ENCODE results near the gene ITGB1.
A peak's percentile ranks its signal among the peaks of the same experiment; 100 is the strongest.

Gene ITGB1

DNA sequence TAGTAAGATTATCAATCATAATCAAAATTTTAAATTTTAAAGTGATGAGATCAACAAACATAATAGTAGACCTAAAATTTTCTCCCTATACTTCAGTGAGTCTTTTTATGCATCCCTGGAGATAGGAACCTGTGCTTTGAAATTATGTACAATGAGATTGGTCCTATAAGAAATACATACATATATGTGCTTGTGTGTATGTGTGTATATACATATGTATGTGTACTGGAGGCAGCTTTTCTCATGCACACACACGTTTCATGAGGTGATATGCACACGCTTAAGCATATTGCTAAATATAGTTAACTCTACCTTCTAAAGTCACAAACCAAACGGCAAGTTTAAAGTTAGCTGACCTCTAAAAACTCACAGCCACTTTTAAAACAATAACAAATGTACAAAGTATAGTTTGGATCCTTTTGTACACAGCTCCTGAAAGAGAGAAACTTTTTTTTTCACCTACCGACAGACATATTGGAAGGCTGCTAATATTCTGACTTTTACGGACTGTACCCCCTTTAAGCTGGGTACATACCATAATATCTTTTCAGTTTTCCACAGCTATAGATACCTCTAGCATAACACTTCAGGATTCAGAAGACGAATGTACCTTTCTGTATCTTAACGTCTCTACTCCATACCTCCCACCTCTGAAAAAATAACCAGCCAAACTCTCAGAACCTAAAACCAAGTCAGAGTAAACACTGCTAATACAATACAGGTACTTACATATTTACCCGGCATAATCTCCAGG lies 3.3 kb downstream of the ITGB1 start:
- no peak for DNase-seq

DNA sequence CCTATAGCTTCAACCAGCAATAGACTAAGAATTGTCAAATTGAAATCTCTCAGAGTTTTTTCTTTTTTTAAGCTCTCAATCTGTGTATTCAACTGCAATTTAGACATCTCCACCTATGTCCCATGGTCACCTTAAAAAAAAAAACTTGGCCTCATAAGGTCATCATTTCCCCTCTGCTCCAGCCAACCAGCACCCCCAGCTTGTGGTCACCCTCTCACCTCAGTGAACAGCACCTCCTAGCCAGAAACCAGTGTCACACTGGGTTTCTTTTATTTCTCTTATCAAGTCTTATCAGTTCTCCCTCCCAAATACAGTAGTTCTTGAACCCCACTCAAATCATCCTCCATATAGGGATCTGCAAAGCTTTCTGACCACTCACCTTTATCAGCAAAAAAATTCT lies 4.0 kb downstream of the ITGB1 start:
- no peak for DNase-seq

DNA sequence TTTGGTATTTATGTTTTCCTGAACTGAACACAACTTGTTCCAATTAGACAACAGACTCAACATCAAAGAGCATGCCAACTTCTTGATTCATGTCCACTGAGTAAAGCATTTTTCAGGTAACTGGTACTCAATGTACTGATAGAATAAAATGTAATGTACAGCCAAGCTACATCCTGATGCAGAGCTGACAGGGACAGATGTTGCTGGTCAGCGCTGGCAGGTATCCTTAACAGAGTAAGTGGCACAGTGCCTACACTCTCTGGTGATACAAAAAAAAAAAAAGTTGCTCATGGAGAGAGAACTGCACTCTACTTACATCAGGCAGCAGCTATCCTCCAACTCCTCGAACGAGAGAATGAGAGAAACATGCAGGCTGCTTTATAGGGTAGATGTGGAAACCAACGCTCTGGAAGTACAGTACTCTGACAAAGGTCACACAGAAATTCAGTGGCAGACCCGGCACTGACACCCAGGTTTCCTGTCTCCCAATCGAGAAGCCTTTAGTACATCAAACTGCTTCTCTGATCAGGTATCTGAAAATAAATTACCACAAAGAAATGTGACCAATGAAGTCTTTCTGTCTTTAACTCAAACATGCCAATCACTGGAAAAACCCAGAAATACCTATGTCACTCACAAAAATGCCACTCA lies 4.6 kb downstream of the ITGB1 start:
- no peak for DNase-seq

DNA sequence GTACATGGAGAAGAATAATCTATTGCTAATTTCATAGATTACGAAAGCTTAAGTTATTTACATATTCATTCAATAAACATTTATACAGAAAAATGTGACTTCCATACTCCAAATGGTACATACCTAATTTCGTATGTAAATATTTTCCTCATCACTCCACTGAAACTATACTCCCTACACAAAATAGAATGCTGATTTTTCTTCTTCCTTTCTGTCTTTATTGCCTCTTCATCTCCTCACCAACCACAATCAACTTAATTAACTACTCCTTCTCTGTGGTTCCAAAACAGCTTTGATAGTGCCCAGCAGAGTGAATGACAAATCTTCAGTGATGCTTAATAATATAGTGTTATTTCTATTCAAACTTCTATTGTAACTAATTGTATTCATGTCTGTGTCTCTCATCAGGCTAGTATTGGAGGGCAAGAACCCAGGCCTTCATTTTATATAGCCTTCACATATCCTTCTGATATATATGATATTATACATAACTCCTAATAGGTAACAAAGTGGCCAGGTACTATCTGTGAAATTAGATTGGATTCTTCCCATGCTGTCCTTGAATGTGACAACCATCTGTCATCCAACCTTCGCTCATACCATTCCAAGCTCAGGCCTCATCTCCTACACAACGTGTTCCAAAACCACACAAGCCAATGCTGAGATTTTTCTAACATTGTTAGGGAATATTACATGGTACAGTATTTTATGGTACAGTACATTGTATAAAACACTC lies 5.3 kb downstream of the ITGB1 start:
- DNase-seq = no peak

DNA sequence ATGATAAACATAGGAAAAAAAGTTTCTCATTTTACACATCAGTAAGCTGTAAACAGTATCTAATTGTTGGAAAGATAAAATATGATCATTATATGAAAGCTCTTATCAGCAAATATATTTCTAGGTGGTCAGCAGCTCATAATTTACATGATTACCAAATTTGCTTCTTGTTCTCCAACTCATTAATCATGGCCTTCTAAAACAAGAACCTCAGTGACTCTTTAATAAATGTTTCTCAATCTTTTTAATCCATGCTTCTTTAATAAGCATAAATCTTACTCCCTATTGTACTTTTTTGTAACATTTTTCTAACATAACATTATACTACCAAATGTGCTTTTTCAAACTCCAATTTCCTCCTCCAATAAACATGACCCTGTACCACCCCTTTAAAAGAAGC lies 5.9 kb downstream of the ITGB1 start:
- DNase-seq = no peak

DNA sequence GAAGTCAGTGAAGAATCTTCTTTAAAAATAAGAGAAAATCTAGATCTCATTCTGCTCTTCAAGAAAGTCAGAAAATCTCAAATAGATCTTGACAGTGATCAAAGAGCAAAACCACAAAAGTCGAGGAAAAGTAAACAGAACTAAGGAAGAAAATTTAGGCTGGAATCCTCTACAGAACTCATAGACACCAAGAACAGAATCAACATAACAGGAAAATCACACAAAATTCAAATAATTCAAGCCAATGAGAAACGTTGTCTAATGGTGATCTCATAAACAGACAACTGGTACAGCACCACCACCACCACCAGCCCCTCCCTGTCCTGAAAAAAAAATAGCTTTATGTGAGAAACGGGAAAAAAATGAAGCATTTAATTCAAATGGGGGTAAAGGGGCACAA lies 6.9 kb downstream of the ITGB1 start:
- DNase-seq = no peak

DNA sequence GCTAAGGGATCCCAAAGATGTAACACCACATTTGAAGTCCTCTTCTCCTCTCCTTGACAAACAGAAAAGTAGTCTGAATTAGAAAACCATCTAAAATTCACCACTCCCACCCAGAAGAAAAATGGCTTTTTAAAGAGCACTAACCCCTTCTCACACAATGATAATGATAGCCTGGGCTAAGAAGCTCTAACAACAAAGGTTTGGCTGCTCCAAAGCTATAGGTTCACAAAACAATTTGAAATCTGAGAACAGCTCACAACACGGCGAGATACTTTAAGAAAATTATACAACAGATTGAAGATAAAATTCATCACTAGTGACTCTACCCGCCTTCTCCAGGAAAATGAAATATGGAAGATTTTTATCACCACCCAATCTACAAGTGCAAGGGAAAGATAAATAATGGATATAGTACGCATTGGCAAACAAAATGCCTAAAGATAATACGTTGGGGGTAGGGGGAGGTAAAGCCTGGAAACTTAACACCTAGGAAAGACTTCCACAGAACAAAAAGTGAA lies 7.4 kb downstream of the ITGB1 start:
- DNase-seq = peak in 2 of 3 experiments; percentile 44 to 52

DNA sequence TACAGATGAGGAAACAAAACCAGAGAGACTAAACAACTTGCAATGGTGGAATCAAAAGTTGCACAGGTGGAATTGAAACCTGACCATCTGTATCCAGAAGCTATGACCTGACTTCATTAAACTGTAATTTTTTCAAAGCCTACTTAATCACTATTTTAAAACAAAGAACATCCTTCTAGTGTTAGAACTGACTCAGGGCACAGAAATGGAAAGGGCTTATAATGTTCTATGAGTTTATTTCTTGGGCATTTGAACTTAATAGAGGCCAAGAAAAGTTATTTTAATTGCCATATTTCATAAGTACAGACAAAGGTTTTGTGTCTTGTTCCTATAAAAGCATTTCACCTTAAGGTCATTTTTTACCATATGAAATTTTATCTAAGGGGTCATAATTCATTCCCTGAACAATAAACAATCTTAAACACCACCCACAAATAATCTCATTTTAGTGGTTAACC lies 8.8 kb downstream of the ITGB1 start:
- no peak for DNase-seq

DNA sequence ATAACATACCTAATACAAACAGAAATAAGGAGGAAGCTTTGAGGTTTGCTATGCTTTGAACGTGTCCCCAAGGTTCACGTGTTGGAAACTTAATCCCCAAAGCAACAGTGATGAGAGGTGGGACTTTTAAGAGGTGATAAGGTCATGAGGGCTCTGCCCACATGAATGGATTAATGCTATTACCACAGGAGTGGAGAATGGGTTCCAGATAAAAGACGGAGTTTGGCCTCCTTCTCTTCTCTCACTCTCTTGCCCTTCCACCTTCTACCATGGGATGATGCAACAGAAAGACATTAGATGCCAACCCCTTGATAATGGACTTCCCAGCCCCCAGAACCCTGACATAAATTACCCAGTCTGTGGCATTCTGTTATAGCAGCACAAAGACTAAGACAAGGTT lies 9.6 kb downstream of the ITGB1 start:
- DNase-seq = no peak

DNA sequence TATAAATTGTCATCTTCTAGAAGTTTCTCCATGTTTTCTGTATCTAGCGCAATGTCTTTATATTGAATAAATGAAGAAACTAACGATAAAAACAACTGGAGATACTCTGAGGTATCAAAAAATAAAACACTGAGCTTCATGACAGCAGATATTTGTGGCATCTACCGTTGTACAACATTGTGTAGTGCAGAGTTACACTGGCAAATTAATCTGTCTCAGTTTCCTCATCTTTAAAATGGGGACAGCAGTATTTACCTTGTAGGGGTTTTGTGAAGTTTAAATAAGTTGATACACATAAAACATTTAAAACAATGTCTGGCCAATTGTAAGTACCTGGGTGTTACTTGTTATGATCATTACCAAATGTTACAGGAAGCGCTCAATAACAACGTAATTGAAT lies 10.4 kb downstream of the ITGB1 start:
- no peak for DNase-seq

DNA sequence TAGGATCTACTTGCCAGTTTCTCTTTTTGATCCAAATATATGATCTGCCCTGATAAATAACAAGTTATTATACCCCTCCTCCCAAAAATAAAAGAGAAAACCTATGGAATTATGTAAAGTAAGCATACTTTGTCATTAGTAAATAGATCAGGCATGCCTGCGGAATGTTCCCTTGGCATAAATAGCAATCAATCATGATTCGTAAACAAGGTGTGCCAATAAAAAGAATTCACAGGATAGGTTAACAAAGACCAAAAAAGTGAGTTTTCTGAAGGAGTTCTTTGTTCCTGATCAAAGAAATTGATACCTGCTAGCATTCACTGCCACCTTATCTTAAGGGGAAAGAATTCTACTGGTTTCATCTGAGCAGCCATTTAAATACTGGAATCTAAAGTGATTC lies 11.9 kb downstream of the ITGB1 start:
- DNase-seq = no peak

DNA sequence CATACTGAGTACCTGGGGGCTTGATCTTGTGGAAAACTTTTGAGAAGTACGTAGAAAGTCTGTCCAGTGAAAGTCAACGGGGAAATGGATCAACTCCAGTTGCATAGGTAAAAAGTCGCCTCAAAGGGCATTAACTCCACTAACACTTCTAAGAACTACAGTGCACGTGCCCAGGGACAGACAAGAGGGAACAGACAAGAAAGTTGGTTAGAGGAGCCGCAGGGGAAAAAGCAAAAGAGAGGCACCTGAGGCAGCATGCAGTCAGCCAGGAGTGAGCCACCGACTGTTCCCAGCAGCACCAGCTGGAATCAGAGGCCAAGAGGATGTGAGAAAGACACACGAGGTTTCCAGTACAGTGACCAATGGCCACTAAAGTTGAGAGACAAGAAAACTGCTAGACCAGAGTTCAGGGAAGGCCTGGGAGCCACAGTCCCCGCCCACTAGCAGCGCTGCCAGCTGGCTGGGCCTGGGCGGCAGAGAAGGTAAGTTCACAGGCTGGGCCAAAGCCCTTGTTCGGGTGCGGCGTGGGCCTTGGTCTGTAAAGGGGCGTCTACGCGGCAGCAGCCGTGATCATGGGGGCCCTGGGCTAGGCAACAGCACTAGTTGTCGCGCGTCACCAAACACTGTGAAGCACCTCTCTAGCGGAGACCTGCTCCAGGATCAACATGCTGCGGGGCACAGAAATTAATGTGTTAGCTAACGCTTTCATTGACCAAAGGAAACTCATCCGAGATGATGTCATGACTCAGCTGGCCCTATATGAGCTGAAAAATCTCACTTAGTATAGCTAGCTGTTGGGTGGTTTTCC lies 14.0 kb downstream of the ITGB1 start:
- DNase-seq = no peak

DNA sequence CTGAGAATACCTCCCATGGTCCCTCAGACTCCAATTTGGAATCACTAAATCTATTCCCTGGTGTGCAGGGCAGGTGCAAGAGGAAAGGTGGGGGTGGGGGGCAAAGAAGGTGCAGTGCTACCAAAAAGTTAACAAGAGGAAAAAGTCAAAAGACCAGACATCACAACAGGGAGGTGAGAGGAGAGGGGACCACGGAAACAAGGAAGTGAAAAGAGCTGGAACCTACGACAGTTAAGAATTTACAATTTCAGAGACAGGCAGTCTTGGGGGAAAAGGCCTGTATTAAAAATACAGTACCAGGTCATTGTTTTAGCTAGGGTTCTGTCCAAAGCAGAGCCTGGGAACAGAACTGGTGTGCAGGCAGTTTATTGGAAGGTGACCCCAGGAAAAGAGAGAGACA lies 14.6 kb downstream of the ITGB1 start:
- no peak for DNase-seq

DNA sequence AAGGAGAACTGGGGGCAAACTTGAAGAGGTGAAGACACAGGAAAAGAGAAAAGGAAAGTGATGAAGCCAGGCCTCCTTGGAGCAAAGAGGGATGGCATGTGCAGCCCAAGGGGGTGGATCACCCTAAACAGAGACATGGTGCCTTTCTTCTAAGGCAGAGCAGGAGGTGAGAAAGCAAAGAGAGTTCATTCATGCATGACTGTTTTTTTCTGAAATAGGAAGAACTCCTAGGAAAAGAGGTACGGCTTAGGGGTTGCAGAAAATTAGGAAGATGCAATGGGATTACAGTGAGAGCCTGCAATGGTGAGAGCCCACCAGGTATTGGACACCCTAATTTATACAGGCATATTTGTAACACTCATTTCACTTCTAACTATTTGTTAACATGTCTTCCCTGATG lies 15.9 kb downstream of the ITGB1 start:
- no peak for DNase-seq

DNA sequence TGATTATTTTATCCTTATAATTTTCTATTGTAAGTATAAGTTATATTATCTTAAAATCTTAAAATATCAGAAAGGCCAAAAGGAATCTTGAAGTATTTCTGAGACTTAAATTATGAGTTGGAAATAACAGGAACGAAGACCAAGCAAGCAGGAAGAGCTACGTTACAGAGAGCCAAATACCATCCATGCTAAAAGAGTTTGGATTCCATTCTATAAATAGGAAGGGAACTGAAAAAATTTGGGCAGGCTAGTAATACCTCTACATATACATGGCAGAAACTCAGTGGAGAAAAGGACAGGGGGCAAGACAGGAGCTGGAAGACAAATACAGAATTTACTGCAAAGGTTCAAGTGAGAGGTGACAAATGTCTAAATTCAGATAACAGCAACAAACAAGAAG lies 16.7 kb downstream of the ITGB1 start:
- no peak for DNase-seq

DNA sequence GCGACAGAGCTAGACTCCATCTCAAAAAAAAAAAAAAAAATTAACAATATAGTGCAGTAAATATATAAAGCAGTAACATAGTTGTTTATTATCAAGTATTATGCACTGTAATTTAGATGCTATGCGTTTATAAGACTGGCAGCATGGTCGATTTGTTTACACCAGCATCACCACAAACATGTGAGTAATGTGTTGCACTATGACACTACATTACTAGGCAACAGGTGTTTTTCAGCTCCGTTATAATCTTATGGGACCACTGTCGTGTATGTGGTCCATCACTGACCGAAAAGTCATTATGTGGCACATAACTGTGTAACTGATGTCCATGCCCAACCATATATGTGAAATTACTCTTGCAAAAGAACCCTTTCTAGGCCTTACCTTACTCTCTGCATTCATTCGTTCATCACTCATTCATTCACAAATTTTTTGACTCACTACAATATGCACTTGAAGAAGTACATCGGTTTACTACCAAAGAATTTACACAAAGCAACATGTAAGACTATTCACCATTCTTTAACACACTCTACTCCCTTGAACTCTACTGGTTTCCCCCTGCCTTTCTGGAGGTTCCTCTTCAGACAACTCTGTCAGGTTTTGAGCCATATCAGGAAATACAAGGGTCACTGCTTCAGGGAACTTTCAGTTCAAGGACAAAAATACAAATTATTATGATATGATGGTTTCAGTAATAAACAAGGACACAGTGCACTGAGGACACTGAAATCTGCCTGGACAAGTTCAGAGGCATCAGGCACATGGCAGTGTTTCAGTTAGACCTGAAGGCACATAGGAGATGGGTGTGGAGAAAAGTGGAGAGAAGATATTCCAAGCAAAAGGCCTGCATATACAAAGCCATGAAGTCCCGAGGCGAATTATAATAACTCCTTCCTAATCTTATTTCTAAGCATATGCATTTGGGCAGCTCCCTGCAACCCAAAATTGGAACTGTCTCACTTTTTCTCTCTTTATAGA lies 17.4 kb downstream of the ITGB1 start:
- DNase-seq = no peak

DNA sequence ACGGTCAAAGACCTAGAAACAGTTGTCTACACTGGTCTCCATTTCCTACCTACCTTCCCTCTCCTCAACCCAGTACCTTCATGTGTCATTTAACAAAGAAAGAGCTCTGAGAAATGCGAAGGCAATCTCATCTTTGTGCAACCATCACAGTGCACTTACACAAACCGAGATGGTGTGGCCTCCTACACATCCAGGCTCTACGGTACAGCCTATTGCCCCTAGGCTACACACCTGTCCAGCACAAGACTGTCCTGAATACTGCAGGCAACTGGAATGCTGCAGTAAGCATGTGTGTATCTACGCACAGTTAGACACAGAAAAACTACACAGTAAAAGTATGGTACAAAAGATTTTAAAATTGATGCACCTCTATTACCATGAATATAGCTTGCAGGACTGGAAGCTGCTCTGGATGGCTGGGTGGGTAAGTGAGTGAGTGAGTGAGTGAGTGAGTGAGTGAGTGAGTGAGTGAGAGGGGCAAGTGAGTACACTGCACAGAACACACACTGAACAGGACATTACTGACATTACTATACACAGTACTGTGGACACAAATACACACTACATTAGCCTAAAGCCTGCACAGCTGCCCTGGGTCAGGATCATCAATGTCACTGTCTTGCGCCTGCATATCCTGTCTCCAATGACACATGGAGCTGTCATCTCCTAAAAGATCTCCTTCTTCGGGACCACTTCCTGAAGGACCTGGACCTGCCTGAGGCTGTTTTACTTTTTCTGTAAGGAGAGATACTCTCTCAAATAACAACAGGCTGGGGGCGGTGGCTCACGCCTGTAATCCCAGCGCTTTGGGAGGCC lies 18.5 kb downstream of the ITGB1 start:
- DNase-seq = no peak

DNA sequence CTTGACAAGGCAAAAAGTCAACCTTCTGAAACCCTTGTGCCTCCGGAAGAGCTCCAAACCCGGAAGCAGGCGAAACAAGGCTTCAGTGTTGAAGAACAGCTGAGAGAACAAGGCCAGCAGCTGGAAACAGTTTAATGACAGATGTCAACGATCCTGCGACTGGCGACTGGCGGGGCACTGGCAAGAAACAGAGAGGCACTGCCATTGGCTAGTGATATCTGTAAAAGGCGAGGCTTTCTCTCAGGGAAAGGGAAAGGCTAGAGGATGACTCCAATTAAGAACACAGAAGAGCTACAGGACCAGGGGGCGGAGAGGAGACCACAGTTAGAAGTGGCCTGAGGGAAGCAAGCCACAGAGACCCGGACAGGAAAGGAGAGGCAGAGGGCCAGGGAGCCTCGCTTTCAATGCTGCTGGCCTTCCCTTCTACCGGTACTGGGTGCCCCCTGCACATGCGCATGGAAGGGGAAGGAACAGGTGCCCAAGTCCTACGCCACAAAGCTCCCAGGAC lies 19.4 kb downstream of the ITGB1 start:
- peak; percentile 7 to 63 (median 34) for DNase-seq

DNA sequence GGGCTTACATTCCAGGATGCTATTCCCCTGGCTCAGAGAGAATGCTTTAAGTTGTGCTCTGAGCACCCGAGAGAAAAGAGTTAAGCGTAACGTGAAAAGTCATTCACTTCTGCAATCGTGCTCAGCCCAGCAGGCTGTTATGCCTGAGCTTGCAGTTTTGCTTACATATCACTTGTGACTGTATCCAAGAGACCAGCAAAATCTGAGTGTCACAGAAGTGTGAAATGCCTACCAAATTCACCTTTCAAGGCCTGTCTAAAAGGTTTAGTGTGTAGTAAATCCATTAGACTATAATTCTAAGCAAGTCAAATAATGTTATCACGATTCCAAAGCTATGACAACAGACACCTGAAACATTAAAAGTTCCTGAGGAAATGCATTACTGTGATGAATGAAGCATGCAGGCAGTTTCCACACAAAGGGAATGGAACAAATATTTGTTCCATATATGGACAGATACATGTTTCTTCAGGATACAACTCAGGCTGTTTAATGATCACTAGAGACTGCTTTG lies 20.1 kb downstream of the ITGB1 start:
- peak in 1 of 3 experiments; percentile 34 for DNase-seq

DNA sequence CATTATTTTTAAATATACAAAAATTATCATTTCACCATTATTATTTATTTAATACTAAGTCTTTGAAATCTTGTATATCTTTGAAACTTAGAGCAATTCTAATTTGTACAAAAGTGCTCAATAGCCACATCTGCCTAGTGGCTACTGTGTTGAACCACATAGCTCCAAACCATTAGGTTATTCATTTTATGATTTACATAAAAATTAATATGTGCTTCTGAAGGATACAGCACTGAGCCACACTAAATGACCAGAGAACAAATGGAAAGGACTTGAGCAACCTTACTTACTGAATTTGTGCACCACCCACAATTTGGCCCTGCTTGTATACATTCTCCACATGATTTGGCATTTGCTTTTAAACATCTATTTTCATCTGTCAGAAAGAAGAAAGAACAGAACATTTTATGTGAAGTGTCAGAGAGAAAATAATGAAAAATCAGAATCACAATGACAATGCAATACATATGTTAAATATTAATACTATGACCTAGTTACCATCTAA lies 25.8 kb downstream of the ITGB1 start:
- DNase-seq = no peak

Measured in NCI-H1417 (cell line).